SH-SY5Y (cell line): Measurements from ENCODE around the gene GALT.

Experiments used
- GATA2 ChIP-seq: IDR thresholded peaks from 2 replicates; pipeline ENCODE4 v1.6.1; 2011; ENCODE audit warnings: mild to moderate bottlenecking, low read depth, low read length
- GATA3 ChIP-seq: IDR thresholded peaks from 2 replicates; pipeline ENCODE4 v1.6.1; 2011; ENCODE audit warnings: low read depth, mild to moderate bottlenecking, low read length, moderate library complexity

GALT gene

DNA sequence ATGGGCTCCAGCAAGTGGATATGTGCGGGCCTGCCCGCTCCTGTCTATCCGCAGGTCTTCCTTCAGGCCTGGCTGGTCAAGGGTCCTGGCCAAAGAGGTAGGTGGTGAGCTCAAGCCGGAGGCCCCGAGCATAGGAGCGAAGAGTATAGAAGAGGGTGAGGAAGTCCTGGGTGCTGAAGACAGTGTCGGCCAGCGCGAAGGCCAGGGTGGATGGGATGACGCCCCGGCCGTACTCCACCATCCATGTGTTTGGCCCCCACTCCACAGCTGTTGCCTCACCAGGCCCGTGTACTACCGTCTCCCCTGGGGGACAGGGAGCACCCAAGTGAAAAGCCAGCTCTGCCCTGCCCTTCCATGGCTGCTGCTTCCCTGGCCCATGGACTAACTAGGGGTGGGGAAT is 10.9 kb upstream of the GALT start:
- TF ChIP-seq GATA3 (no peak), GATA2 (no peak)

DNA sequence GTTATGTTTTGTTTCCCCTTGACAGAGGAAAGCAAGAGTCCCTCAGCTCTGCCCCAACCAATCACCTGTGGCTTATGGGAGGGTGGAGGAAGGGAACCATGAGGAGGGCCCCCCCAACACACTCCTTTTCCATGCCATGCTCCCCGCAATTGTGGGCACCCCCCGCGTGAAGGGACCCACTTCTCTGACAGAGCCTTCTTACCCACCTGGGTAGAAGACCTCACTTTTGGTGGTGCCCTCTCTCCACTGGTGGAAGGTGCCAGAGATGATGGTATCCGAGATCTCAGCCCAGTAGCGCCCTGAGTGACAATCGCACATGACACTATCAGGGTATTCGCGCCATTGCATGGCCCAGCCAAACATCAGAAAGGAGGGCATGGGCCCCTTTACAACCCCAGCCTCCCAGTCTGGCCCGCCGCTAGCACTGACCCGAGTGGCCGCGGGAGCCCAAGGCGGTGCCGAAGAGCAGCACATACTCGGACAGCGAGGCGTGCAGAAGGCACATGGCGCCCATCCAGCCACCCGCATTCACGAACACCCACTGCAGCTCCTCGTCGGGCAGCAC is 9.6 kb upstream of the GALT start:
- TF ChIP-seq GATA2 (no peak), GATA3 (no peak)

- no peak for TF ChIP-seq GATA3
- no peak for TF ChIP-seq GATA2
These were observed 8.9 kb upstream of the GALT start, which contains the start of gene SIGMAR1 for GRCh38 chr9:34637356-34638137. TSS of gene SIGMAR1 (minus strand) at chr9:34637787. CDS start at chr9:34637697, 90 bp downstream.

DNA sequence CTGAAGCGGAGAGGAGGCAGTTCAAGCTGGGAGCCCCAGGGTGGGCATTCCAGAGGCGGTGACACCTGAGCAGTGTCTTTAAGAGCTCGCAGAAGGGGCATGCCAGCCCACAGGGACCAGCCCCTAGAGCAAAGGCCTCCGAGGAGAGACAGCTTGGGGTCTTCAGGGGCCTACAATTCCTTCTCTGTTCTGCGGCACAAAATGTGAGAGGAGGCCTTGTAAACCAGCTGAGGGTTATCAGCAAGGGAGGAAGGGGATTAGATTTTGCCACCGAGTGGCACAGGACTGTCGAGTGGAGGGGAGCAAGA is 8.4 kb upstream of the GALT start:
- TF ChIP-seq GATA2 (no peak), GATA3 (no peak)

DNA sequence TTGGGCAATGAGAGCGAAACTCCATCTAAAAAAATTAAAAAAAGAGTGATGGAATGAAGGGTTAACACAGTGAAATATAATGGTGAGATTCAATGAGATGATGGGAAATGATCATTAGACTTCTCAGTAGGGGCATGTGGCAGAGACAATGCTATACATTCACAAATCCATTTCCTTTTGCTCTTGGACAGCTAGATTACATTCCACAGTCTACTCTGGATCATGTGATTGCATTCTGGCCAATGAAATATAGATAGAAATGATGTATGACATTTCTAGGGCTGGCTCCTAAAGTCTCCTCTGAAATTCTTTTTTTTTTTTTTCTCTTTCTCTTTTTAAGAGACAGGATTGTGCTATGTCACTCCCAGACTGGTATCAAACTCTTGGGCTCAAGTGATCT is 3.8 kb upstream of the GALT start:
- TF ChIP-seq GATA3 (no peak), GATA2 (no peak)

DNA sequence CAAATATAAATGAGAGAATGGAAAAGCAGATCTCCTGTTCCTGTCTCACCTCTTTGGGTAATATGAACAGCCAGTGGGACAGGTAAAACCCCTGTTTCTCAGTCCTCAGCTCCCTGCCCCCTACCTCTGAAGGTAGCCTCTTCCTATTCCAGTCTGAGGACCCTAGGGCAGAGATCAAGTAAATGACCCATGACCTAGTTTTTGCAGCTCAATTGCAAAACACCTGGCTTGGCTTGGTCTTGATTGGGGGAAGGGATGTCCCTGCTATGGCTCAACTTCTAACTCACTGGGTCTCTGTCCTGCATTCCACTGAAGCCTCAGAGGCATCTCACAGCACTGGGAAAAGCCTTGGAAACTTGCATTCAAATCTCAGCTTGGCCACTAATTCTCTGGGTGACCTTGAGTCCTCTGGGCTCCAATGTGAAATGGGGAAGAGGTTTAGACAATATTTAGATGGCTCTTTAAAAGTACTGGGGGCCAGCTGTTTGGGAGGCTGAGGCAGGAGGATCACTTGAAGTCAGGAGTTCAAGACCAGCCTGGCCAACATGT is 1.6 kb upstream of the GALT start:
- no peak for TF ChIP-seq GATA2
- TF ChIP-seq GATA3, result no peak

DNA sequence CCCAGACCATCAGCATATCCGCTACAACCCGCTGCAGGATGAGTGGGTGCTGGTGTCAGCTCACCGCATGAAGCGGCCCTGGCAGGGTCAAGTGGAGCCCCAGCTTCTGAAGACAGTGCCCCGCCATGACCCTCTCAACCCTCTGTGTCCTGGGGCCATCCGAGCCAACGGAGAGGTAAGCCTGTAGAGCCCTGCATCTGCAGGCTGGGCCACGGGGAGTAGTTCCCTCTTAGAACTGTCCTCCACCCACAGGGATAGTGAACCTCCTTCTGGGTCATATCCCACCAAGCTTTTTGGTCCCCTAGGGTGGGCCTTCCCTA is 569 bp downstream of the GALT start:
- TF ChIP-seq GATA3 (no peak), GATA2 (no peak)

DNA sequence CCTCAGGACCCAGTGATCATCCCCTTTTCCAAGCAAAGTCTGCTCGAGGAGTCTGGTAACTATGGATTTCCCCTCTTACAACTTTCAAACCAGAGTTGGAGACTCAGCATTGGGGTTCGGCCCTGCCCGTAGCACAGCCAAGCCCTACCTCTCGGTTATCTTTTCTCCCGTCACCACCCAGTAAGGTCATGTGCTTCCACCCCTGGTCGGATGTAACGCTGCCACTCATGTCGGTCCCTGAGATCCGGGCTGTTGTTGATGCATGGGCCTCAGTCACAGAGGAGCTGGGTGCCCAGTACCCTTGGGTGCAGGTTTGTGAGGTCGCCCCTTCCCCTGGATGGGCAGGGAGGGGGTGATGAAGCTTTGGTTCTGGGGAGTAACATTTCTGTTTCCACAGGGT is 1.2 kb downstream of the GALT start:
- no peak for TF ChIP-seq GATA2
- no peak for TF ChIP-seq GATA3

DNA sequence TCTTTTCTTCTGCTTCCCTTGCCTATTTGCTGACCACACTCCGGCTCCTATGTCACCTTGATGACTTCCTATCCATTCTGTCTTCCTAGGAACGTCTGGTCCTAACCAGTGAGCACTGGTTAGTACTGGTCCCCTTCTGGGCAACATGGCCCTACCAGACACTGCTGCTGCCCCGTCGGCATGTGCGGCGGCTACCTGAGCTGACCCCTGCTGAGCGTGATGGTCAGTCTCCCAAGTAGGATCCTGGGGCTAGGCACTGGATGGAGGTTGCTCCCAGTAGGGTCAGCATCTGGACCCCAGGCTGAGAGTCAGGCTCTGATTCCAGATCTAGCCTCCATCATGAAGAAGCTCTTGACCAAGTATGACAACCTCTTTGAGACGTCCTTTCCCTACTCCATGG is 2.2 kb downstream of the GALT start:
- TF ChIP-seq GATA3 (no peak), GATA2 (no peak)

GRCh38 chr9:34650816-34651215 is 4.3 kb downstream of the GALT start:
- TF ChIP-seq GATA3 (no peak), GATA2 (no peak)

DNA sequence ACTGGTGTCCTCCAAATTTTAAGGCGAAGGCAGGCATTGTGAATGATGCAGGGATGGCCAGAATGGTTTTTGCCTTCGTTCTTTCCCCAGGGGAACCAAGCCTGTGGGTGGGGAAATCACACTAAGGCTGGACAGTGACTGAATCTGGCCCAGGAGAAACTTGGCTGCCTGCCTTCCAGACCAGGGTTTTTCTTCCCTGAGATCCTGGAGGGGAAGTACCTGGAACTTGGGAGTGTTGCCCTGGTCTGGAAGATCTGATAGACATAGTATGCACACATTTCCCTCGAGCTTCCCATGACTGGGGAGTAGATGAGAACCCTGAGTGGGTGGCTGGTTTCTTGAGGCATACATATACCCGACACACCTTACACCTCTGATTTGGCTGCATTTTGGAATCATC is 4.8 kb downstream of the GALT start:
- TF ChIP-seq GATA2, result no peak
- no peak for TF ChIP-seq GATA3

DNA sequence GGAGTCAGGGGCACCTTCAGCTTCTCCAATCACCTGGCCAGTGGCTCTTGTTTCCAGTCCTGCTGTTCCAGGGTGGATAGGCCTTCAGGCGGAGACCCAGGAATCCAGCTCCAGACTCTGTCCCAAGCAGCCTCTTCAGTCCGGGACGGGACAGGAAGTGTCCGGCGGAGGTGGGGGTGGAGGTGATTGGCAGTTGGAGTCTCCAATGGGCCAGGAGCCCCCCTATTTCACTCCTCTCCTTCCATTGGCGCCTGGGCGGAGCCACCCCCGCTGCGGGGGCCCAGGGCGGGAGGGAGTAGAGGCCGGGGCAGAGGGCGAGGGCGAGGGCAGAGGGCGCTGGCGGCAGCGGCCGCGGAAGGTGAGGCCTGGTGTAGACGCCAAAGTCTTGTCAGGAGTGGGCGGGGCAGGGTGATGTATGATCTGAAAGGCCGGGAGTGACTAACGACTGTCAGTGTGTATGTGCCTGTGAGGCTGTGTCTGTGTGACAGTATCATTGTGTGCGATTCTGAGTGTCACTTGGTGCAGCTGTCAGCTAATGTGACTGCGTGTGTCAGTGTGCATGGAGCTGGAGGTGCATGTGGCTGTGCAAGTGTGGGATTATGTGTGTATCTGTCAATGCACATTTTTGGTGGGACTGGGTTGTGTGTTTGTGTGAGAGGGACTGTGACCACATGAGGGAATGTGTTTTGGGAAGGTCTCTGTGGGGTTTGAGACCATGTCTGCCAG is 5.6 kb downstream of the GALT start, which contains the start of gene IL11RA:
Gene IL11RA, plus strand, starts transcription at position 310 of the 726 bp plus-strand sequence. CDS start 3,033 bp downstream, outside the sequence.
- TF ChIP-seq GATA3 (no peak), GATA2 (no peak)

DNA sequence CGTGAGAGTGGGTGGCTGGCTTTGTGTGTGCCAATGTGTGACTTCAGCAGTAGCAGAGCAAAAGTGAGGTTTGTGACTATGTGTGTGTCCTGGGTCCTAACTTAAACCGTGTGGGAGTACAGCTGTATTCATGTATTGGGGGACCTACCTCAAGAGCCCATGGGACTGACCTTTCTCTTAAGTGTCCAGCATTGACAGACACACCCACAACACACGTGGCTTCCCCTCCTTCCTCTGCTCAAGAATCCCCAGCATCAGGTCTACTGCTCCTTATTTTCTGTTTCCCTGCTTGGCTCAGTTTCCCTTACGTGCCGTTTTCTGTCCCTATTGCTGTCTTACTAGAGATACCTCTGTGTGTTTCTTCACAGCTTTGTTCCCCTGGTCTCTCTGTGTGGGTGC is 6.1 kb downstream of the GALT start:
- TF ChIP-seq GATA2, result no peak
- TF ChIP-seq GATA3, result no peak

DNA sequence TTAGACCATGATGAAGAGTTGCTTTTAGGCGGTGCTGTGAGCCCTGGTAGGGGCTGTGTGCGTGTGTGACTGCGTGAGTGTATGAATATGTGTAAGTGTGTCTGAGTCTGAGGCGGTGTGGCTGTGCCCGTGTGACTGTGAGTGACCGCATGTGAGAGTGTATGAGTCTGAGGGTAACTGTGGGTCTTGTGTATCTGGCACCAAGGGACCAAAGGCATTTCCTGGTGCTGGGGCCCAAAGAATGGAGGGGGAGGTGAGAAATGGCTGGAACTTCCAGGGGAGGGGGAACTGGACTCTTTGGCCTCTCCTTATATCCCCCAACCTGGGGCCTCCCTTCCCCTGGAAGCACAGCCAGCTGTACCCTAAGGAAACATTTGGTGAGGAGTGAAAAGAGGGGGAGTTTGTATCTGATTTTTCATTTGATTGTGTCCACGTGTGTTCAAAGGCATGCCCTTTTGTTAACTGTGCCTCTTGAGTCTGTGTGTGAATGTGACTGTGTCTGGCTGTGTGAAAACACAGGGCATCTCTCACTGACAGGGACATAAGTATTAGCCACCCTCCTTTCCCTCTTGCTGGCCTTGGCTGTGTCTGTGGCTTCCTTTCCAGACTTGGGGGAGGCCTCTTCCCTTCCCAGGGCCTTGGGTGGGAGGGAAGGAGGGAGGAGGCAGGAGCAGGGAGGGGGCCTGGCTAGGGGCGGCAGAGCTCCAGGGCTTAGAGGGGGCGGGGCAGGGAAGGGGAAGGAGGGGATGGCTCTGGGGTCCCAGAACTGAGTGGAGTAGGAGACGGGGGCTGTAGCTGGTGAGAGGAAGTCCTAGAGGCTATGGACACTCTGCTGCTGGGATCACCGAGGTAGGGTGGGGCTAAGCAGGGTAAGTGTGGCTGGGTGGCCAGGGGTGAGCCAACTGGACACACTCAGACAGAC is 6.9 kb downstream of the GALT start:
- TF ChIP-seq GATA3, result no peak
- TF ChIP-seq GATA2, result no peak
